GM18502 (cell line): ENCODE results near the gene TEX35.

ENCODE experiments used
- ATAC-seq: cut with Tn5 transposase; IDR thresholded peaks from one replicate; pipeline ENCODE4 v1.9.1; 2021; ENCODE audit warnings: mild to moderate bottlenecking; ENCODE audit not compliant: unreplicated experiment, poor library complexity

The TEX35 gene

DNA sequence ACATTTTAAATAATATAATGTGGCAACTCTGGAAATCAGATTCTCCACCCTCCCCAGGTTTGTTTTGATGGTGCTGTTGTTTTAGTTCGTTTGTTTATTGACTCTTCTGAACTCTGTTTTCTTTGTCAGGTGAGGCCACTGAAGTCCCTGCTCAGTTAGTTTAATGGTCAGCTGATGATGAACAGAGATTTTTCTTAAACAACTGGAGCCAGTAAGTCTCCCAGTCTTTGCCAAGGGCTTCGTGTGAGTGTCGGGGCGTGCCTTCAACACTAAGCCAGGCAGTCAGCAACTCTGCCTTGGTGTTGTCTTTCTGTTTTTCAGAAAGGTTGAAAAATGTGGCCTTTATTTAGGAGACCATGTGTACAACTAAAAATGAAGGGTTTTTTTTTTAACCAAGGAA, 58.9 kb downstream of the TEX35 start:
- no peak for ATAC-seq
